GM18517 (cell line): ENCODE results near the gene DHRS11.

Source experiments
- ATAC-seq: cut with Tn5 transposase; IDR thresholded peaks from one replicate; pipeline ENCODE4 v1.9.1; 2021; ENCODE audit warnings: mild to moderate bottlenecking, moderate library complexity; ENCODE audit not compliant: unreplicated experiment

Gene DHRS11

GRCh38 chr17:36612323-36612722 lies 20.6 kb downstream of the DHRS11 start:
- ATAC-seq: no peak

GRCh38 chr17:36613155-36613554 lies 21.5 kb downstream of the DHRS11 start:
- no peak for ATAC-seq

GRCh38 chr17:36614081-36614480 lies 22.4 kb downstream of the DHRS11 start:
- ATAC-seq: no peak

- no peak for ATAC-seq
Observed at GRCh38 chr17:36614933-36615332, 23.3 kb downstream of the DHRS11 start.

GRCh38 chr17:36616061-36617029 lies 24.7 kb downstream of the DHRS11 start:
- no peak for ATAC-seq

- no peak for ATAC-seq
Observed at GRCh38 chr17:36617773-36618172, 26.1 kb downstream of the DHRS11 start.

- no peak for ATAC-seq
Observed at GRCh38 chr17:36623281-36623680, 31.6 kb downstream of the DHRS11 start.

GRCh38 chr17:36625188-36625587 lies 33.5 kb downstream of the DHRS11 start:
- ATAC-seq: no peak

GRCh38 chr17:36627101-36627500 lies 35.4 kb downstream of the DHRS11 start:
- no peak for ATAC-seq

- ATAC-seq: no peak
Observed at GRCh38 chr17:36628576-36628975, 36.9 kb downstream of the DHRS11 start.

- ATAC-seq: no peak
Observed at GRCh38 chr17:36629252-36629847, 37.7 kb downstream of the DHRS11 start.

- ATAC-seq: no peak
Observed at GRCh38 chr17:36629970-36630502, 38.4 kb downstream of the DHRS11 start.

- ATAC-seq: no peak
Observed at GRCh38 chr17:36631022-36631421, 39.3 kb downstream of the DHRS11 start.

- ATAC-seq: no peak
Observed at GRCh38 chr17:36632916-36633771, 41.5 kb downstream of the DHRS11 start.

GRCh38 chr17:36640346-36640745 lies 48.7 kb downstream of the DHRS11 start:
- no peak for ATAC-seq

- no peak for ATAC-seq
Observed at GRCh38 chr17:36640836-36641235, 49.2 kb downstream of the DHRS11 start.

- ATAC-seq: no peak
Observed at GRCh38 chr17:36641331-36641876, 49.7 kb downstream of the DHRS11 start.

- no peak for ATAC-seq
Observed at GRCh38 chr17:36641877-36642845, 50.5 kb downstream of the DHRS11 start.

GRCh38 chr17:36643086-36643685 lies 51.5 kb downstream of the DHRS11 start:
- ATAC-seq: no peak
